CD14-positive monocyte (primary cell): ENCODE data around the gene BCL7B. TPM values are rescaled to one million over a fixed set of nuclear protein-coding genes. Genes with fewer than 3 reads are reported as not detected.
A peak's percentile ranks its signal among the peaks of the same experiment; 100 is the strongest.

Experiments
- DNase-seq, 3 donors: peaks; one replicate each; pipeline ENCODE4 v3.0.0-alpha.2; 2011 to 2022
- H2AFZ ChIP-seq: 2 replicates; pipeline ENCODE4 v1.6.0; 2012; ENCODE audit warnings: mild to moderate bottlenecking, low read depth, low read length, inconsistent platforms; ENCODE audit not compliant: insufficient read depth, poor library complexity, severe bottlenecking
- H3K27ac ChIP-seq, 2 donors: 1 replicate in 1 of 2; 2 replicates in 1 of 2; pipeline ENCODE4 v1.5.1; 2012 to 2013; ENCODE audit warnings: low read length in 2 of 2, control low read depth in 1 of 2, inconsistent platforms in 1 of 2, low read depth in 1 of 2, mild to moderate bottlenecking in 1 of 2
- H3K27me3 ChIP-seq, 2 donors: one replicate each; pipeline versions ENCODE4 v1.6.0 to v1.6.1; 2011 to 2013; ENCODE audit warnings: low read length in 2 of 2; ENCODE audit not compliant: control insufficient read depth in 2 of 2, insufficient read depth in 2 of 2
- H3K36me3 ChIP-seq, 2 donors: replicated peaks in 1 of 2; 1 replicate in 1 of 2; 2 replicates in 1 of 2; pipeline versions ENCODE4 v1.5.1 to v1.6.1; 2012 to 2013; ENCODE audit warnings: low read length in 2 of 2, control low read depth in 1 of 2, inconsistent platforms in 1 of 2, mild to moderate bottlenecking in 1 of 2; ENCODE audit not compliant: insufficient read depth in 2 of 2, control insufficient read depth in 1 of 2
- H3K4me1 ChIP-seq, 2 donors: 1 replicate in 1 of 2; 2 replicates in 1 of 2; pipeline versions ENCODE4 v1.5.1 to v1.6.1; 2012 to 2013; ENCODE audit warnings: low read length in 2 of 2, control low read depth in 1 of 2, inconsistent platforms in 1 of 2, mild to moderate bottlenecking in 1 of 2, moderate library complexity in 1 of 2; ENCODE audit not compliant: insufficient read depth in 2 of 2, control insufficient read depth in 1 of 2
- H3K4me2 ChIP-seq: replicated peaks from 2 replicates; pipeline ENCODE3; 2012; ENCODE audit warnings: low read length, moderate library complexity, mild to moderate bottlenecking; ENCODE audit not compliant: poor library complexity, severe bottlenecking; ENCODE audit errors: extremely low read depth
- H3K4me3 ChIP-seq, 3 experiments: fragments of 200-600 bp in 1 of 3; sonication (generic) in 1 of 3; replicated peaks in 1 of 3; 1 replicate in 2 of 3; 2 replicates in 1 of 3; pipeline ENCODE4 v1.5.1; 2011 to 2013; ENCODE audit warnings: low read length in 3 of 3, mild to moderate bottlenecking in 3 of 3, control low read depth in 2 of 3, low read depth in 2 of 3, inconsistent platforms in 1 of 3, moderate library complexity in 1 of 3
- H3K79me2 ChIP-seq: 2 replicates; pipeline ENCODE4 v1.6.0; 2012; ENCODE audit warnings: mild to moderate bottlenecking, control low read depth, inconsistent platforms, low read length, moderate library complexity; ENCODE audit not compliant: insufficient read depth
- H3K9ac ChIP-seq: 2 replicates; pipeline ENCODE4 v1.6.0; 2017; ENCODE audit warnings: low read length, mild to moderate bottlenecking; ENCODE audit not compliant: insufficient read depth, poor library complexity, severe bottlenecking
- H3K9me3 ChIP-seq, 2 donors: replicated peaks in 1 of 2; 1 replicate in 1 of 2; 2 replicates in 1 of 2; pipeline versions ENCODE4 v1.5.1 to v1.6.1; 2012 to 2013; ENCODE audit warnings: low read length in 2 of 2, control low read depth in 1 of 2; ENCODE audit not compliant: control insufficient read depth in 1 of 2, insufficient read depth in 1 of 2
- H4K20me1 ChIP-seq: 2 replicates; pipeline ENCODE4 v1.6.0; 2012; ENCODE audit warnings: mild to moderate bottlenecking, low read length, control low read depth, moderate library complexity; ENCODE audit not compliant: insufficient read depth
- H3K27ac Mint-ChIP-seq, 7 donors: one replicate each; pipeline ENCODE4 v1.8.0; 2020; ENCODE audit warnings: mild to moderate bottlenecking in 7 of 7, mixed read lengths in 7 of 7, moderate library complexity in 6 of 7, inconsistent platforms in 2 of 7
- H3K27me3 Mint-ChIP-seq, 3 donors: one replicate each; pipeline ENCODE4 v1.8.0; 2021 to 2022; ENCODE audit warnings: low read depth in 3 of 3, mild to moderate bottlenecking in 3 of 3, mixed read lengths in 3 of 3, moderate library complexity in 3 of 3, inconsistent platforms in 1 of 3
- H3K36me3 Mint-ChIP-seq, 2 donors: one replicate each; pipeline ENCODE4 v1.8.0; 2020; ENCODE audit warnings: mixed read lengths in 2 of 2, inconsistent platforms in 1 of 2, mild to moderate bottlenecking in 1 of 2
- H3K4me1 Mint-ChIP-seq: one replicate; pipeline ENCODE4 v1.8.0; 2020; ENCODE audit warnings: mild to moderate bottlenecking, mixed read lengths
- H3K4me3 Mint-ChIP-seq, 2 donors: one replicate each; pipeline ENCODE4 v1.8.0; 2020; ENCODE audit warnings: mild to moderate bottlenecking in 2 of 2, mixed read lengths in 2 of 2, moderate library complexity in 1 of 2
- H3K9me3 Mint-ChIP-seq, 7 donors: one replicate each; pipeline ENCODE4 v1.8.0; 2020 to 2022; ENCODE audit warnings: mixed read lengths in 7 of 7, mild to moderate bottlenecking in 6 of 7, moderate library complexity in 6 of 7, inconsistent platforms in 2 of 7
- WGBS: methylation state at CpG from one replicate; pipeline ENCODE4 v1.1.5; 2013; ENCODE audit warnings: missing lambda C conversion rate; ENCODE audit not compliant: insufficient coverage; 5-methylcytosine and 5-hydroxymethylcytosine counted together
- intact Hi-C, 2 donors: fragments of 100-400 bp; cut with micrococcal nuclease; formaldehyde crosslinking; loops; one replicate each; pipeline versions ENCODE4 v1.15.0 to v1.15.1; 2023
- polyA plus RNA-seq, 3 donors: library from polyadenylated mRNA; depleted of rRNA in 1 of 3; unstranded in 2 of 3; stranded (reverse) in 1 of 3; fragments of 300-500 nt in 2 of 3; fragments of >200 nt in 1 of 3; fragmentation: Illumina TruSeq in 2 of 3; gene quantifications; 1 replicate in 2 of 3; 2 replicates in 1 of 3; pipeline ENCODE4 v1.2.3, GENCODE V29; 2012 to 2021
- TF ChIP-seq, protein P1 (sequence below): fragments of 200-600 bp; IDR thresholded peaks from one replicate; pipeline ENCODE4 v1.8.0; 2022; ENCODE audit warnings: antibody characterized with exemption, mild to moderate bottlenecking

Gene BCL7B
- polyA plus RNA-seq, 3 donors: 53.5 to 73.8 (median 68.7) TPM

GRCh38 chr7:73520673-73521635 lies 36.5 kb downstream of the BCL7B start:
- peak overlapping the region; percentile 77 to 93 (median 89) for H3K27ac Mint-ChIP-seq
- intact Hi-C loops: loop anchor here (5.0 to 10.0 kb wide), 3 partner anchors 36 to 211 kb away; partner anchors contain the start of genes BCL7B (in 1 of the 2) and VPS37D (in 1 of the 2)
- H3K9me3 Mint-ChIP-seq: no peaks in the 10 kb centered on the region
- H3K4me1 Mint-ChIP-seq: peaks cover 42% of the 10 kb centered on the region
- Histone ChIP-seq H3K9ac (peak overlapping the region; percentile 76), H3K79me2 (peaks cover 70% of the 10 kb centered on the region), H3K27ac (peak overlapping the region; percentile 64 to 90), H3K27me3 (no peaks in the 10 kb centered on the region), H3K4me2 (peak overlapping the region; percentile 98), H4K20me1 (peaks cover 53% of the 10 kb centered on the region), H3K4me3 (peak overlapping the region; percentile 54 to 91 (median 64)), H3K36me3 (peaks cover 10 to 26% of the 10 kb centered on the region in 2 donors), H3K9me3 (no peaks in the 10 kb centered on the region), H3K4me1 (peaks cover 32 to 48% of the 10 kb centered on the region in 2 donors), H2AFZ (peak overlapping the region; percentile 89)
- DNase-seq: no peak
- TF ChIP-seq, protein P1, sequence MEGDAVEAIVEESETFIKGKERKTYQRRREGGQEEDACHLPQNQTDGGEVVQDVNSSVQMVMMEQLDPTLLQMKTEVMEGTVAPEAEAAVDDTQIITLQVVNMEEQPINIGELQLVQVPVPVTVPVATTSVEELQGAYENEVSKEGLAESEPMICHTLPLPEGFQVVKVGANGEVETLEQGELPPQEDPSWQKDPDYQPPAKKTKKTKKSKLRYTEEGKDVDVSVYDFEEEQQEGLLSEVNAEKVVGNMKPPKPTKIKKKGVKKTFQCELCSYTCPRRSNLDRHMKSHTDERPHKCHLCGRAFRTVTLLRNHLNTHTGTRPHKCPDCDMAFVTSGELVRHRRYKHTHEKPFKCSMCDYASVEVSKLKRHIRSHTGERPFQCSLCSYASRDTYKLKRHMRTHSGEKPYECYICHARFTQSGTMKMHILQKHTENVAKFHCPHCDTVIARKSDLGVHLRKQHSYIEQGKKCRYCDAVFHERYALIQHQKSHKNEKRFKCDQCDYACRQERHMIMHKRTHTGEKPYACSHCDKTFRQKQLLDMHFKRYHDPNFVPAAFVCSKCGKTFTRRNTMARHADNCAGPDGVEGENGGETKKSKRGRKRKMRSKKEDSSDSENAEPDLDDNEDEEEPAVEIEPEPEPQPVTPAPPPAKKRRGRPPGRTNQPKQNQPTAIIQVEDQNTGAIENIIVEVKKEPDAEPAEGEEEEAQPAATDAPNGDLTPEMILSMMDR: no peak
- H3K27me3 Mint-ChIP-seq: no peaks in the 10 kb centered on the region
- H3K4me3 Mint-ChIP-seq: peak overlapping the region; percentile 87 to 89
- peaks cover 6 to 24% of the 10 kb centered on the region in 2 donors for H3K36me3 Mint-ChIP-seq
- under 1% methylated on average over 26 of the region's 36 CpGs for WGBS

DNA sequence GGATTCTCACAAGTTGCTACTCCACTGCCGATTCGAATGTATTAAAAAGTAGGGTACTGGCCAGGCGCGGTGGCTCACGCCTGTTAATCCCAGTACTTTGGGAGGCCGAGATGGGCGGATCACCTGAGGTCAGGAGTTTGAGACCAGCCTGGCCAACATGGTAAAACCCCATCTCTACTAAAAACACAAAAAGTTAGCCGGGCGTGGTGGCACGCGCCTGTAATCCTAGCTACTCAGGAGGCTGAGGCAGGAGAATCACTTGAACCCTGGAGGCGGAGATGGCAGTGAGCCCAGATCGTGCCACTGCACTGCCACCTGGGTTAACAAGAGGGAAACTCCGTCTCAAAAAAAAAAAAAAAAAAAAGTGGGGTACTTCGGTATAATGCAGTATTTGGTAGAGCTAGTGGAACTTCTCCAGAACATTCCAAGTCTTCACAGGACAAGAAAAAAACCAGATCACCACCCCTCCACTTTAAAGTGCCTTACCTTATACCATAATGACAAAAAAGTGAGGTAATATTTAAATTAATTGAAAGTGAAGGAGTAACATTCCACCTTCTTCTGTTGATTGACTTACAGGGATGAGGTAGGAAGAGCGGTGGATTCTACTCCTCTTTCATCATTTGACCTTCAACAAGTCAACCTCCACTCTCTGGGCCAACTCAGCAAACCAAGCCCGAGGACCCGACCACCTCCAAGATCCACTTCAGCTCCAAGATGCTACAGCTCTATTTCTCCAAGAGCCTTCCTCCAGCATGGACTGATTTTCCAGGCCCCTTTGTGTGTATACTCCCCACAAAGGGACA lies 37.4 kb downstream of the BCL7B start:
- Histone ChIP-seq H2AFZ (peak overlapping the region; percentile 30), H3K27ac (peak overlapping the region; percentile 38 to 90), H3K9ac (no peak overlapping the region), H3K79me2 (peaks cover 79% of the 10 kb centered on the region), H3K36me3 (peaks cover 18 to 35% of the 10 kb centered on the region in 2 donors), H3K4me3 (peak overlapping the region; percentile 54 to 91 (median 64)), H3K27me3 (no peaks in the 10 kb centered on the region), H3K4me2 (peak overlapping the region; percentile 98), H4K20me1 (peaks cover 62% of the 10 kb centered on the region), H3K4me1 (peaks cover 25 to 39% of the 10 kb centered on the region in 2 donors), H3K9me3 (no peaks in the 10 kb centered on the region)
- Mint-ChIP-seq H3K4me1 (peaks cover 35% of the 10 kb centered on the region), H3K27ac (peak overlapping the region; percentile 31 to 93 (median 89)), H3K9me3 (no peaks in the 10 kb centered on the region), H3K27me3 (peaks cover 0 to 1% (median 0%) of the 10 kb centered on the region in 3 donors), H3K36me3 (peaks cover 7 to 33% of the 10 kb centered on the region in 2 donors), H3K4me3 (peak overlapping the region; percentile 87 to 89)
- intact Hi-C loops: loop anchor here (5.0 to 10.0 kb wide), 3 partner anchors 37 to 212 kb away; partner anchors contain the start of genes BCL7B (in 1 of the 2) and VPS37D (in 1 of the 2)
- no peak for DNase-seq
- TF ChIP-seq, protein P1: no peak
- WGBS: 84% methylated on average over 13 of the region's 18 CpGs
